Mesothelial cell of epicardium (in vitro differentiated cells): Measurements from ENCODE around the gene PNPLA1. TPM values are rescaled to one million over a fixed set of nuclear protein-coding genes. Genes with fewer than 3 reads are reported as not detected.

ENCODE experiments used
- DNase-seq, 2 experiments: peaks; one replicate each; pipeline ENCODE4 v3.0.0; 2021; ENCODE audit warnings: low spot score in 2 of 2; ENCODE audit not compliant: unreplicated experiment in 2 of 2
- H3K27ac Mint-ChIP-seq: 2 replicates; pipeline ENCODE4 v1.8.0; 2021; ENCODE audit warnings: mixed read lengths
- H3K27me3 Mint-ChIP-seq: 2 replicates; pipeline ENCODE4 v1.8.0; 2021; ENCODE audit warnings: low read depth, mixed read lengths
- H3K36me3 Mint-ChIP-seq: 2 replicates; pipeline ENCODE4 v1.8.0; 2021; ENCODE audit warnings: mixed read lengths
- H3K4me1 Mint-ChIP-seq: 2 replicates; pipeline ENCODE4 v1.8.0; 2021; ENCODE audit warnings: mixed read lengths
- H3K4me3 Mint-ChIP-seq: 2 replicates; pipeline ENCODE4 v1.8.0; 2021; ENCODE audit warnings: mild to moderate bottlenecking, moderate library complexity, mixed read lengths
- H3K9me3 Mint-ChIP-seq: 2 replicates; pipeline ENCODE4 v1.8.0; 2021; ENCODE audit warnings: mixed read lengths
- total RNA-seq: library from RNA; stranded (reverse); gene quantifications from 3 replicates; pipeline ENCODE4 v1.2.1, GENCODE V29; 2021
- TF ChIP-seq, protein P1 (sequence below): fragments of 200-600 bp; sonication (generic); IDR thresholded peaks from one replicate; pipeline ENCODE4 v1.5.0; 2021; ENCODE audit warnings: antibody characterized with exemption; ENCODE audit not compliant: unreplicated experiment

The PNPLA1 gene
- total RNA-seq, 1 donor from 2014 or later = not detected

DNA sequence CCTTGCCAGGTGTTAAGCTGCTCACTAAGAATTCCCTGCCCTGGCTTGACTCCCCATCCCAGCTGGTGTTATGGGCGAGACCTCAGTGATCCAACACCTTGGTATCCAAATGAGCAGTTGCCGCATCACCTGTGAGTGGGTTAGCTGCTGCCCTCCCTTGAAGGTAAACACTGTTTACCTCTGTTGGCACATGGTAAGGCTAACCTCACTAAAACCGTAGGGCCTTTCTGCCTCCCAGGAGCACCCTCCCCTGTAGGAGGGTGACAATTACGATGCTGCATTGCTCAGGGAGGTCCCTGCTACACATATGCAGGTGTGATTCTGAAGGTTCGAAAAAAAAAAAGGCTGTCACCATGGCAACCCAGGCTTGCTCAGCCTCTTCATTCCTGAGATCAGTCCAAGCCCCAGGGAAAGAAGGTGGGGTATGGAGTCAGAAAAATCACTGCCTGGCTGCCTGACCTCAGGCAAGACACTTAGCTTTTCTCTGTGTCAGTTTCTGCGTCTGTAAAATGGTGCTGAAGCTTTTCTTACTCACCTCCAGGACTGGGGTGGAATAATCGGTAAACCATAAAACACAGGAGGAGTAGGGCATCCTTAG is 19.5 kb downstream of the PNPLA1 start:
- Mint-ChIP-seq H3K9me3 (no peaks in the 10 kb centered on the region), H3K36me3 (no peaks in the 10 kb centered on the region), H3K4me1 (no peaks in the 10 kb centered on the region), H3K27me3 (peaks cover 22% of the 10 kb centered on the region), H3K4me3 (no peak overlapping the region), H3K27ac (no peak overlapping the region)
- TF ChIP-seq, protein P1, sequence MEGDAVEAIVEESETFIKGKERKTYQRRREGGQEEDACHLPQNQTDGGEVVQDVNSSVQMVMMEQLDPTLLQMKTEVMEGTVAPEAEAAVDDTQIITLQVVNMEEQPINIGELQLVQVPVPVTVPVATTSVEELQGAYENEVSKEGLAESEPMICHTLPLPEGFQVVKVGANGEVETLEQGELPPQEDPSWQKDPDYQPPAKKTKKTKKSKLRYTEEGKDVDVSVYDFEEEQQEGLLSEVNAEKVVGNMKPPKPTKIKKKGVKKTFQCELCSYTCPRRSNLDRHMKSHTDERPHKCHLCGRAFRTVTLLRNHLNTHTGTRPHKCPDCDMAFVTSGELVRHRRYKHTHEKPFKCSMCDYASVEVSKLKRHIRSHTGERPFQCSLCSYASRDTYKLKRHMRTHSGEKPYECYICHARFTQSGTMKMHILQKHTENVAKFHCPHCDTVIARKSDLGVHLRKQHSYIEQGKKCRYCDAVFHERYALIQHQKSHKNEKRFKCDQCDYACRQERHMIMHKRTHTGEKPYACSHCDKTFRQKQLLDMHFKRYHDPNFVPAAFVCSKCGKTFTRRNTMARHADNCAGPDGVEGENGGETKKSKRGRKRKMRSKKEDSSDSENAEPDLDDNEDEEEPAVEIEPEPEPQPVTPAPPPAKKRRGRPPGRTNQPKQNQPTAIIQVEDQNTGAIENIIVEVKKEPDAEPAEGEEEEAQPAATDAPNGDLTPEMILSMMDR = no peak
- DNase-seq = no peak

DNA sequence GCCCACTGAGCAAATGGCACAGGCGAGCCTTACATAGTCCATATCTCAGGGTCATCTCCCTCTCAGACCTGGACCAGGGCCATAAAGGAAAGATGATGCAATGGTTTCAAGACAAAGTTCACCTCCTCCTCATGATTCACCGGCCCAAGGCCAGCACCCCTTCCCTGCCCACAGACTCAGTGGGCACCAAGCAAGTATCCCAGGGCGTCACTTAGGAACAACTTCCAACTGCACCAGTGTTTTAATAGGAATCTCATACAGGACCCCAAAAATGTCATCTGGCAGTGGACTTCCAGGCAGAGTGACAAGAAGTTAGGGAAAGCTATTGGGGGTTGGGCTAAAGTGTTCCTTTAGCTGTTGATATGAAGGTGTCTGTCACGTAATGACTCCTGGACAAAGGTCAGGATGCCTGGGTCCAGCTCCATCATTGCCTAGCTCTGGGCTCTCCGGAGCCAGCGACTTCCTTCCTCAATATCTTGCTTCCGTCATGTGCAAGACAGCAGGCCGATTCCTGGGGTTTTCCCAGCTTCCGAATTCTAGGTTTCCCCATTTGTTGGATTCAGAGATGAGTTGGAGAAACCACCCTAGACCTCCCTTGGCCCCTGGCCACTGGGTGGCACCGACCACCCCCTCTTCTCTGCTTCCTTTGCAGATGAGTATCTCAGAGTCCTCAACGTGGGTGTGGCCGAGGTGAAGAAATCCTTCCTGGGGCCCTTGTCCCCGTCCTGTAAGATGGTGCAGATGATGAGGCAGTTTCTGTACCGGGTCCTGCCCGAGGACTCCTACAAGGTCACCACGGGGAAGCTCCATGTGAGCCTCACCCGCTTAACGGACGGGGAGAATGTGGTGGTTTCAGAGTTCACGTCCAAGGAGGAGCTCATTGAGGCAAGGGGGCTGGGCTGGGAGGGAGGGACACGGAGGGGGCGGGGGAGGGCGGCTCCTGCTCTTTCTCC is 21.1 kb downstream of the PNPLA1 start:
- H3K36me3 Mint-ChIP-seq = no peaks in the 10 kb centered on the region
- TF ChIP-seq, protein P1 = no peak
- no peaks in the 10 kb centered on the region for H3K4me1 Mint-ChIP-seq
- H3K4me3 Mint-ChIP-seq = no peak overlapping the region
- DNase-seq = no peak
- no peaks in the 10 kb centered on the region for H3K9me3 Mint-ChIP-seq
- no peak overlapping the region for H3K27ac Mint-ChIP-seq
- H3K27me3 Mint-ChIP-seq = peaks cover 8% of the 10 kb centered on the region

GRCh38 chr6:36292170-36292569 is 22.3 kb downstream of the PNPLA1 start:
- TF ChIP-seq, protein P1 = no peak
- Mint-ChIP-seq H3K4me3 (no peak overlapping the region), H3K4me1 (no peaks in the 10 kb centered on the region), H3K9me3 (no peaks in the 10 kb centered on the region), H3K36me3 (no peaks in the 10 kb centered on the region), H3K27me3 (peaks cover under 1% of the 10 kb centered on the region), H3K27ac (no peak overlapping the region)
- DNase-seq = no peak

DNA sequence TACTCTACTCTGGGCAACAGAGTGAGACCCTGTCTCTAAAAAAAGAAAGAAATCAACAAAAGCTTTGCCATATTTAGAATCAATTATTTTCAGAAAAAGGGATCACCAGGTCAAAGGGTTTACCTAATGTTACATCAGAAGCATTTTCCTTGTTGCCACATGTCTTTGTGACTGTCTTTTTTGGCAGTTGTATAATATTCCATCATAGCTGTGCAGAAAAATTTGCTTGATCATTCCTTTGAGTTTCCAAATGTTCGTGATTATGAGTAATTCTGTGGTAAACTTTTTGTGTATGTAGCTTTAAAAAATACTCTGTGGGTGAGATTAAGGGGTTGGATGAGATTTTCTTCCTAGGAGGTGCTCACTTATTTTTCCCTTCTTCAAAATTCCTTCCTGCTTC is 26.4 kb downstream of the PNPLA1 start:
- TF ChIP-seq, protein P1 = no peak
- Mint-ChIP-seq H3K27me3 (peaks cover 2% of the 10 kb centered on the region), H3K27ac (no peak overlapping the region), H3K36me3 (no peaks in the 10 kb centered on the region), H3K9me3 (no peaks in the 10 kb centered on the region), H3K4me1 (no peaks in the 10 kb centered on the region), H3K4me3 (no peak overlapping the region)
- no peak for DNase-seq

DNA sequence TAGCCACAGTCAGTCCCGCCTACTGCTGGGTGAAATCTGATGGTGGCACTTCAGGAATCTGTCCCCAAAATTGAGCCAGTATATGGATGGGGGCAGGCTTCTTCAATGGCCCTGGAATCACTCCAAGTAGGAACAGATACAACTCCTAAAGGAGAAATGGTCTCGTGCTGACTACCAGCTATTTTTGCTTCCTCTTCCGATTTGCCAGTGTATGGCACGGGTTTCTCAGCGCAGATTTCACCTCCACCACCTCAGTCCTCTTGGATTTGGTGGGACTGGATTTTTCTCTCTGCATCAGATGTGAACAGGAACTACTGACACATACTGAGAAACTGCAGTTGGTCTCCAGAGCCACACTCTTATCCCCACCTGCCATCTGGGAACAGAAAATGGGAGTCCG is 27.2 kb downstream of the PNPLA1 start:
- Mint-ChIP-seq H3K4me1 (no peaks in the 10 kb centered on the region), H3K27me3 (peaks cover 2% of the 10 kb centered on the region), H3K4me3 (no peak overlapping the region), H3K27ac (no peak overlapping the region), H3K36me3 (no peaks in the 10 kb centered on the region), H3K9me3 (no peaks in the 10 kb centered on the region)
- DNase-seq = no peak
- TF ChIP-seq, protein P1 = no peak
